ENCODE results near the gene CSH2. TPM values are rescaled to one million over a fixed set of nuclear protein-coding genes. Genes with fewer than 3 reads are reported as not detected.
A peak's percentile ranks its signal among the peaks of the same experiment; 100 is the strongest.
"Not testable (repeated sequence)": the region's sequence is repeated elsewhere in the genome, so short reads cannot be mapped to it uniquely, and the experiment has no call there.

CSH2 gene
- total RNA-seq, 2 experiments from 2014 or later: not detected

GRCh38 chr17:63911657-63912100, 38.2 kb upstream of the CSH2 start:
- H3K4me3 ChIP-seq (ENCODE audit: low read length): no peak overlapping the region
- intact Hi-C loops (cut with DNase I, micrococcal nuclease): loop anchor here in 1 of 2 experiments (2.0 to 5.0 kb wide), 2 partner anchors 223 to 371 kb away; no protein-coding TSS in a partner anchor
- no peak overlapping the region for H3K27ac Mint-ChIP-seq
- ATAC-seq (ENCODE audit: poor library complexity) (peak; percentile 86), DNase-seq (peak; percentile 43 to 80 (median 56))
- H3K4me1 Mint-ChIP-seq (ENCODE audit: low read depth): no peaks in the 10 kb centered on the region
- H3K9me3 ChIP-seq (ENCODE audit: control insufficient read depth in 1 of 2, insufficient read depth in 1 of 2, low read length in 2 of 2): no peaks in the 10 kb centered on the region
- no peaks in the 10 kb centered on the region for H3K36me3 Mint-ChIP-seq (ENCODE audit: low read depth)
- ChIA-PET CTCF (interaction anchor here (1.0 to 1.5 kb wide), 4 partner anchors 21 to 222 kb away, joined by 4 to 6 read pairs (median 4); no protein-coding TSS in a partner anchor), POLR2A (interaction anchor here (0.7 kb wide), 1 partner anchor 222 kb away, joined by 4 read pairs; no protein-coding TSS in a partner anchor)
- no peak overlapping the region for H3K27ac ChIP-seq (ENCODE audit: low read depth in 1 of 2, low read length in 2 of 2)
- no peaks in the 10 kb centered on the region for H3K36me3 ChIP-seq (ENCODE audit: insufficient read depth, low read length)
- H3K4me3 Mint-ChIP-seq: no peak overlapping the region
- peak; percentile 78 for TF ChIP-seq CTCF (IDR thresholded peaks at IDR 0.05)
- no peaks in the 10 kb centered on the region for H3K27me3 ChIP-seq (ENCODE audit: control insufficient read depth in 1 of 2, insufficient read depth in 2 of 2, low read length in 2 of 2)
- no peaks in the 10 kb centered on the region for H3K9me3 Mint-ChIP-seq
- peaks cover 9% of the 10 kb centered on the region for H3K4me1 ChIP-seq (ENCODE audit: insufficient read depth, low read length)
- H3K27me3 Mint-ChIP-seq: no peaks in the 10 kb centered on the region

GRCh38 chr17:63911041-63911635, 37.7 kb upstream of the CSH2 start, which contains the start of gene CSHL1:
Gene CSHL1 (minus strand): TSS chr17:63911258. CDS start chr17:63911196, 62 bp downstream.
- no peaks in the 10 kb centered on the region for H3K9me3 Mint-ChIP-seq
- no peaks in the 10 kb centered on the region for H3K27me3 Mint-ChIP-seq
- H3K36me3 Mint-ChIP-seq (ENCODE audit: low read depth): no peaks in the 10 kb centered on the region
- no peaks in the 10 kb centered on the region for H3K36me3 ChIP-seq (ENCODE audit: insufficient read depth, low read length)
- H3K4me3 ChIP-seq (ENCODE audit: low read length): no peak within 1 kb of the TSS
- ChIA-PET CTCF (interaction anchor here (0.5 to 1.5 kb wide), 6 partner anchors 8 to 223 kb away, joined by 3 to 6 read pairs (median 4); no protein-coding TSS in a partner anchor), POLR2A (no interaction called here)
- H3K4me1 ChIP-seq (ENCODE audit: insufficient read depth, low read length): peaks cover 9% of the 10 kb centered on the region
- no peaks in the 10 kb centered on the region for H3K9me3 ChIP-seq (ENCODE audit: control insufficient read depth in 1 of 2, insufficient read depth in 1 of 2, low read length in 2 of 2)
- DNase-seq: no peak
- no peaks in the 10 kb centered on the region for H3K27me3 ChIP-seq (ENCODE audit: control insufficient read depth in 1 of 2, insufficient read depth in 2 of 2, low read length in 2 of 2)
- no peak within 1 kb of the TSS for H3K4me3 Mint-ChIP-seq
- H3K4me1 Mint-ChIP-seq (ENCODE audit: low read depth): no peaks in the 10 kb centered on the region
- H3K27ac ChIP-seq (ENCODE audit: low read depth in 1 of 2, low read length in 2 of 2): no peak within 1 kb of the TSS
- no peak for TF ChIP-seq CTCF (IDR thresholded peaks at IDR 0.05)
- intact Hi-C loops (cut with DNase I, micrococcal nuclease): loop anchor here in 1 of 2 experiments (2.0 to 5.0 kb wide), 2 partner anchors 224 to 371 kb away; no protein-coding TSS in a partner anchor
- H3K27ac Mint-ChIP-seq: no peak within 1 kb of the TSS
- no peak for ATAC-seq (ENCODE audit: poor library complexity)

- Histone ChIP-seq H3K36me3 (ENCODE audit: insufficient read depth, low read length) (no peaks in the 10 kb centered on the region), H3K27me3 (ENCODE audit: control insufficient read depth in 1 of 2, insufficient read depth in 2 of 2, low read length in 2 of 2) (no peaks in the 10 kb centered on the region), H3K4me1 (ENCODE audit: insufficient read depth, low read length) (peaks cover 9% of the 10 kb centered on the region), H3K4me3 (ENCODE audit: low read length) (no peak overlapping the region), H3K9me3 (ENCODE audit: control insufficient read depth in 1 of 2, insufficient read depth in 1 of 2, low read length in 2 of 2) (no peaks in the 10 kb centered on the region), H3K27ac (ENCODE audit: low read depth in 1 of 2, low read length in 2 of 2) (no peak overlapping the region)
- intact Hi-C loops (cut with DNase I, micrococcal nuclease): loop anchor here in 1 of 2 experiments (2.0 to 5.0 kb wide), 2 partner anchors 225 to 372 kb away; no protein-coding TSS in a partner anchor
- ChIA-PET POLR2A (no interaction called here), CTCF (interaction anchor here (1.3 kb wide), 1 partner anchor 9 kb away, joined by 3 read pairs; no protein-coding TSS in a partner anchor)
- Mint-ChIP-seq H3K4me1 (ENCODE audit: low read depth) (no peaks in the 10 kb centered on the region), H3K4me3 (no peak overlapping the region), H3K27ac (no peak overlapping the region), H3K27me3 (no peaks in the 10 kb centered on the region), H3K36me3 (ENCODE audit: low read depth) (no peaks in the 10 kb centered on the region), H3K9me3 (no peaks in the 10 kb centered on the region)
- no peak for ATAC-seq (ENCODE audit: poor library complexity)
- TF ChIP-seq CTCF (IDR thresholded peaks at IDR 0.05): no peak
- no peak for DNase-seq
These were observed 36.6 kb upstream of the CSH2 start for GRCh38 chr17:63910096-63910495.

- H3K36me3 Mint-ChIP-seq (ENCODE audit: low read depth); H3K9me3 Mint-ChIP-seq; H3K27ac Mint-ChIP-seq; H3K27me3 ChIP-seq (ENCODE audit: control insufficient read depth in 1 of 2, insufficient read depth in 2 of 2, low read length in 2 of 2); H3K4me3 ChIP-seq (ENCODE audit: low read length); H3K4me1 ChIP-seq (ENCODE audit: insufficient read depth, low read length); H3K27me3 Mint-ChIP-seq; H3K9me3 ChIP-seq (ENCODE audit: control insufficient read depth in 1 of 2, insufficient read depth in 1 of 2, low read length in 2 of 2); H3K36me3 ChIP-seq (ENCODE audit: insufficient read depth, low read length); H3K4me3 Mint-ChIP-seq; POLR2A ChIA-PET; H3K4me1 Mint-ChIP-seq (ENCODE audit: low read depth); H3K27ac ChIP-seq (ENCODE audit: low read depth in 1 of 2, low read length in 2 of 2); CTCF ChIA-PET; DNase-seq; ATAC-seq (ENCODE audit: poor library complexity); intact Hi-C loops (cut with DNase I, micrococcal nuclease): not testable (repeated sequence)
These were observed 36.1 kb upstream of the CSH2 start for GRCh38 chr17:63909586-63909985.

- H3K4me3 Mint-ChIP-seq; intact Hi-C loops (cut with DNase I, micrococcal nuclease); H3K27ac ChIP-seq (ENCODE audit: low read depth in 1 of 2, low read length in 2 of 2); H3K4me1 Mint-ChIP-seq (ENCODE audit: low read depth); H3K27me3 ChIP-seq (ENCODE audit: control insufficient read depth in 1 of 2, insufficient read depth in 2 of 2, low read length in 2 of 2); H3K36me3 ChIP-seq (ENCODE audit: insufficient read depth, low read length); H3K27me3 Mint-ChIP-seq; H3K9me3 Mint-ChIP-seq; ATAC-seq (ENCODE audit: poor library complexity); H3K27ac Mint-ChIP-seq; H3K4me3 ChIP-seq (ENCODE audit: low read length); H3K4me1 ChIP-seq (ENCODE audit: insufficient read depth, low read length); H3K9me3 ChIP-seq (ENCODE audit: control insufficient read depth in 1 of 2, insufficient read depth in 1 of 2, low read length in 2 of 2); H3K36me3 Mint-ChIP-seq (ENCODE audit: low read depth); POLR2A ChIA-PET: not testable (repeated sequence)
- DNase-seq: peak in 1 of 14 experiments; percentile 37
- CTCF ChIA-PET: interaction anchor here (1.7 kb wide), 1 partner anchor 12 kb away, joined by 5 read pairs; no protein-coding TSS in a partner anchor
These were observed 33.8 kb upstream of the CSH2 start for GRCh38 chr17:63907161-63907778.

Data from CD4-positive, alpha-beta T cell (primary cell).